Epithelial cell of prostate (primary cell): ENCODE data around the gene SPEN.
"Not testable (repeated sequence)": the region's sequence is repeated elsewhere in the genome, so short reads cannot be mapped to it uniquely, and the experiment has no call there.

Experiments used
- DNase-seq: peaks from one replicate; pipeline ENCODE4 v3.0.0-alpha.2; 2011; ENCODE audit warnings: low read depth, low spot score
- H3K27ac ChIP-seq: fragments of 450-650 bp; 2 replicates; pipeline ENCODE4 v1.5.1; 2017; ENCODE audit warnings: mild to moderate bottlenecking

The SPEN gene

DNA sequence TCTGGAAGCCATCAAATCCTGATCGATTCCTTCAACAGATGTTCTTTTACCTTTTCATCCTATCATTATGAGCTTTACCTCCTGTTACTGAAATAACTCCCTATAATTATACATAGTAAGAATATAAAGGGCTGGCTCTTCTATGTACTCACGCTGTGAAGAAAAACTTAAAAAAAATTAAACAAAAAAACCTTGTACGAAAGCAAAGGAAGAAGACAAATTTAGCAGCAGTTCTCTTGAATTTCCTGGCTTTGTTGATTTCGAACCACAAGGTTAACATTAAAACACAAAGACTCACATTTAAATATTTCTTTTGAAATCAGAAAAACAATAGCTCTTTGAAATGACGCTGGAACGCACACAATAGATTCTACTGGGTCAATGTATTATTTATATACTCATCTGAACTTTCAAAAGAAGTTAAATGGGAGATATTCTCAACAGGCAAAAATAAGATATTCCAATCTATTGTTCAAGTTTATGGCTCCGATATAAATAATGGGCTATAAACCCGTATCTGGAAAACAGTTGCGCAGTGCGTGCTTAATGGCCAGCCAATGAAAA, 13.6 kb upstream of the SPEN start:
- DNase-seq = no peak

DNA sequence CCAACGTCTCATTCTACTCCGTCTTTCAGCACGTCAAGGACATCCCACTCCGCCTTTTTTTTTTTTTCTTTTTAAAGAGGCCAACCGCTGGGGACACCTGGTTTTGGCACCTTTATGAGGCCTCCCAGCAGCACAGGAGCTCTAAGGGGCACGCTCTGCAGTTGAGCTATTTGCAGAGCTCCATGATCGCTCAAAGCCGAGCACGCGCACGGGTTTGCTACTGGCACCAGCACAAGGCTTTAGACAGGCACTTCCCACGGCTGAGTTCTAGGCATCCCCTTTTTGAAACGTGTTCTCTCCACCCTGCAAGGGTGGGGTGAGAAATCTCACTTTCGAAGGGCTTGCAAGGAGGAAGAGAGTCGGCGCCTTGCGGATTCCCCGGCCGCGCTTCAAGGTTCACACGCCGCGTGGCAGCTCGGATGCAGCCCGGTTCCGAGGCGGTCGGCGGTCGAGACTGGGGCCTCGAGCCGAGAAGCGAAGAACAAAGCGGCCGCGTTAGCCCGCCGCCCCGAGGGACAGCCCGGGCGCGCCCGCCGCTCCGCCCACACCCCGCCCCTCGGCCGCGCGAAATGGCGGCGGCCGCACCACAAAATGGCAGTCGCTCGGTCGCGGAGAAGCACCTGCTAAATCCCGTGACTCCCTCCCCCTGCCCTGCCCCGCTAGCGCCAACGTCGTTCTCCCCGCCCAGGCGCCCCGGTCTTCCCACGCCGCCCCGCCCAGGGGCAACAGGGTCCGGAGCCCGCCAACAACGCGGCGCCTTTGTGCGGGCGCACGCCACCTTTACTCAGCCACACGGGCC, 12.9 kb upstream of the SPEN start:
- no peak for DNase-seq

More for the DNA sequence above, 13.6 kb upstream of the SPEN start:
- peak overlapping the region; percentile 100 for H3K27ac ChIP-seq

DNA sequence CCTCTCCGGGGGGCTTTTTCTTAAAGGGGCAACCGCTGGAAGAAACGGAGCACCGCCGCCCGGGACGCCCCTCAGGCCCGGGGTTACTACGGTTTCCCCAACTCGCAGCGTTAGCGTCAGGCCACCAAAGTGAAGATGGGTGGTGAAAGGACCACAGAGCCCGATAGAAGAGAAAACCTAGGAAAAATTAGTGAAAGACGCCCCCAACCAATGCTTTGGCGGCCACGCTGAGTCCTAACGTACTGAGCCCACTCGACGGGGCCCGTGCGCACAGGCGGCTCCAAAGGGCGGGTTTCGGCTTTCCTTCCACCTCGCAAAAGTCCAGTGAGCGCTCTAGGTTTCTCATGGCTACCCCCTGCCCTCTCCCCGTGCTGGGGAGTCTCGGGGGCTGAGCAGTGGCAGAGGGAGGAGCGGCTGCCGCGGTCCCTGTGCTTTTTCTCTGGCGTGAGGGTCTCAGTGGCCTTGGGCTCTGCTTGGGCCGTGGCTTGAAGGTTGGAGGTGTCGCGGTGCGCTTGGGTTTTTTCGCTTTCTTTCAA, 12.2 kb upstream of the SPEN start:
- H3K27ac ChIP-seq = peak overlapping the region; percentile 100
- no peak for DNase-seq

More for the DNA sequence above, 12.9 kb upstream of the SPEN start:
- peak overlapping the region; percentile 100 for H3K27ac ChIP-seq

DNA sequence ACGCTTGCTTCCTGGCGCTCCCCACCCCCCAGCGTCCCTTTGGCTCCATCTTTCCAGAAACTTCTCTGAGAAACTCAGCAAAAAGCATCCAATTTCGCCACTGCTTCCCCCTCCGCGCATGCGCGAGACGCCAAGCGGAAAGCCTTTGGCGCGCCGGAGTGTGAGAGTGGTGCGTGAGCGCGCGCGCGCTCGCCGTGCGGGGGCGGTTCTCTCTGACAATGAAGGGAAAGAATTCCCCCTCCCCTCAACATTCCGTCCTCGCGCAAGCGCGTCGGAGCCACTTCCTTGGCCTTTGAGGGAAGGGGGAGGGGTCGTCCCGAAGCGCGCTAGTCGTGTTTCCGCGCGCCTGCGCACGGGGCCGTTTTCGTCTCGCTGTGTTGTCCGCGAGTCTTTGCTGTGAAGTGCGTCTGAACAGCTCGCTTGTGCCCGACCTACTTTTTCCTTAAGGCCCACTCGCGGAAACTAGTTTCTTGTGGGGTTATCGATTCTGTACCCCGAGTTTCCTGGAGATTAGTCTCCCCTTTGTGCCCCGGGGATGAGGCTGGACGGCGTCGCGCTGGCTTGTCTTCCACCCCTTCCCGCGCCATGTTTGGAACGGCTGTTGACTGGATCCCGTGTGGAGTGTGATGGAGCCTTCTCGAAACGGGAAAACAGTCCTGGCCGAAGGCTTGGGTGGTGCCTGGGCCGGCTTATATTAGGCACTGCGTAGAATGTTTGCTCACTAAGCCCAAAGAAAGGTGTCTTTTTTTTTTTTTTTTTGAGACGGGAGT, 11.6 kb upstream of the SPEN start:
- peak overlapping the region; percentile 100 for H3K27ac ChIP-seq
- peak; percentile 94 for DNase-seq

DNA sequence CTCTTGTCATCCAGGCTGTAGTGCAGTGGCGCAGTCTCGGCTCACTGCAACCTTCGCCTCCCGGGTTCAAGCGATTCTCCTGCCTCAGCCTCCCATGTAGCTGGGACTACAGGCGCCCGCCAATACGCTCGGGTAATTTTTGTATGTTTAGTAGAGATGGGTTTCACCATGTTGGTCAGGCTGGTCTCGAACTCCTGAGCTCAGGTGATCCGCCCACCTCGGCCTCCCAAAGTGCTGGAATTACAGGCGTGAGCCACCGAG, 11.1 kb upstream of the SPEN start:
- peak overlapping the region; percentile 100 for H3K27ac ChIP-seq
- DNase-seq = not testable (repeated sequence)

DNA sequence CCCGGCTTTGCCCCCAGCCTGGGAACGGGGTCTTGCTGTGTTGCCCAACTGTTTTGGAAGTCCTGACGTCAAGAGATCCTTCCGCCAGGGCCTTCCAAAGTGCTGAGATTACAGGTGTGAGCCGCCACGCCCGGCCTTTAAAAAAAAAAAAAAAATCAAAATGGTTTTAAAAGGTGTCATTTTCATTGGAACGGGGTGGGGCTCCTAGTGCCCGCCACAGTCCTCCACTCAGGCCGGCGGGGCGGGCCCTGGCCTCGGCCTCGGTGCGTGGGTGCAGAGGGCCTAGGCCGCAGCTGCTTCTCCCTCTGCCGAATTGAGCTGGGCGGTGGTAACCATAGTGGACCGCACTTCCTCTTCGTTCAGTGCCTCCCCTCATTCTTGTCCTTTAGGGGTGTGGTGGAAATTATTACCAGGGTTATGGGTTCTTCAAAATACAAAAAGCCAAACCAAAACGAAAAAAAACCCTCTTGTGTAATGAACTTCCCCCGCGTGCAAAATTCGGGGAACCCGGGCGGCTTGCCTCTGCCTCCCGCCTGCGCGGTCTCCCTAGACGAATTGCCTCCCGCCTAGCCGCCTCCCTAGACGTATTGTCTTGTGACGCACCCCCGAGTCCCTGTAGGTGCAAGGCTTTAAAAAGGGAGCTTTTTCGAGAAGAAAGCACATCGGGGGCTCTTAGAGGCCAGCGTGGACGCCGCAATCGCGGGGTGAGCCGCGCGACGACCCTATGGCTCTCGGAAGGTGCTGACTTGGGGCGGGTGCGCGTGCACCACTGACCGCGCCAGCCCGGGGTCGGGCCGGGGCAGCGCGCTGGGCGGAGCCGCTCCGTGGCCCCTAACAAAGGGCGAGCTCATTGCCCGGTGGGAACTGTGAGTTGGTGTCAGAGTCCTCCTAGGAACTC, 10.5 kb upstream of the SPEN start:
- DNase-seq = no peak

DNA sequence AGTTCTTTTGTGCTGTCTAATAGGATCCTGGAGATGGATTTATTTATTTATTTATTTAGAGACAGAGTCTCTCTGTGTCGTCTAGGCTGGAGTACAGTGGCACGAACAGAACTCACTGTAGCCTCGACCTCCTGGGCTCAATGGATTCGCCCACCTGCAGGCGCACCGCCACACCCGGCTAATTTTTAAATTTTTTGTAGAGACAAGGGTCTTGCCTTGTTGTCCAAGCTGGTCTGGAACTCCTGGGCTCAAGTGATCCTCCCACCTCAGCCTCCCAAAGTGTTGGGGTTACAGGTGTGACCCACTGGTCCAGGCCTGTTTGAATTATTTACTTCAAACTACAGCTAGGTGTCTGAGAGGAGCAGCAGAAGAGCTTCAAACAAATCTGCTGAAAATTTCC, 9.6 kb upstream of the SPEN start:
- DNase-seq = no peak
- no peak overlapping the region for H3K27ac ChIP-seq

More for the DNA sequence above, 10.5 kb upstream of the SPEN start:
- peak overlapping the region; percentile 100 for H3K27ac ChIP-seq

DNA sequence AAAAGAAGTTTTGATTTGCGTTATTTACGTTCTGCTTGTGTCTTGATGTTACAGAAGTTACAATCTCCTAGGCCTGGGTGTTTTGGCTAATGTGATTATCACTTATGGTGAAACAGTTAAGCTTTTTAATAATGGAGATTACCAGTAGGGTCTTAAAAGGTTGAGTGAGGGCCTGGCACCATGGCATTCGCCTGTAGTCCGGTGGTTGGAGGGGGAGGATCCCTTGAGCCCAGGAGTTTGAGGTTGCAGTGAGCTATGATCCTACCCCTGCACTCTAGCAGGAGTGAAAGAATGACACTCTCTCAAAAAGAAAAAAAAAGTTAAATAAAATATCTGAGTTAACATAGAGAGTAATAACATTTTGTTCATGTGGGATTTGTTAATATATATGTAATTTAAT, 8.8 kb upstream of the SPEN start:
- no peak for DNase-seq
- no peak overlapping the region for H3K27ac ChIP-seq

DNA sequence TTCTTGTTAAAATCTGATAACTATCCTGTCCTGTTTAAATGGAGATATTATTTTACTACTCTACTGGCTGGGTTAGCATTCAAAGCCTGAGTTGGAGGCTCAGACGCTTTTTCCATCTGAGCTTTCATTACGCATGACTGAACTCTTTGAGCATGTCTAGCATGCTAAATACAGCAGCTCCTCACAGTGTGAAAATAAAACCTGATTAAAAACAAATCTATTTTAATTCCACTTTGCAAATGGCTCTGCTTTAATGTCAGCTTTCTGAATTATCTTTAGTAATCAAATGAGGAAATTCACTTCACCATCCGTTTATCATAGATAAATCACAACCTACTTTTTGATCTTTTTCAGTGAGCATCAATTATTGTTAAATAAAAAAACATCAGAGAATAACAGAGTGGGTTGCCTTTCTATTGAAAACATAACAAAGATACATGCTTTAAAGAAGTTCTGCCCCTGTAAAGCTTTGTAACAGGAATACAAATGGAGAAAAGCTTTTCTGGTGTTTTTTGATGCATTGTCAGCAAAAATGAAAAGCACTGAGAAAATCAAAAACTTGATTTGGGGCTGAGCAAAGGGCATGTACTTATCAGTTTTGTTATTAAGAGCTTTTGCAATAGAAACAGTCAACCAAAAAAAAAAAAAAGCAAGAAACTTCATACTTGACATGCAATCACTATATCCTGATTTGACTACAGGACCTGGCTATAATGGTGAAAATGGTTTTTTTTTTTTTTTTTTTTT, 3.5 kb upstream of the SPEN start:
- no peak overlapping the region for H3K27ac ChIP-seq
- no peak for DNase-seq

DNA sequence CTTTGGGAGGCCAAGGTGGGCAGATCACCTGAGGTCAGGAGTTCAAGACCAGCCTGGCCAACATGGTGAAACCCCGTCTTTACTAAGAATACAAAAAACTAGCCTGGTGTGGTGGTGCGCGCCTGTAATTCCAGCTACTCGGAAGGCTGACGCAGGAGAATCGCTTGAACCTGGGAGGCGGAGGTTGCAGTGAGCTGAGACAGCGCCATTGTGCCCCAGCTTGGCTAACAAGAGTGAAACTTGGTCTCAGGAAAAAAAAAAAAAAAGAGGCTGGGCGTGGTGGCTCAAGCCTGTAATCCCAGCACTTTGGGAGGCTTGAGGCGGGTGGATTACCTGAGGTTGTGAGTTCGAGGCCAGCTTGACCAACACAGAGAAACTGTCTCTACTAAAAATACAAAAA, 1.5 kb upstream of the SPEN start:
- DNase-seq, H3K27ac ChIP-seq: not testable (repeated sequence)

DNA sequence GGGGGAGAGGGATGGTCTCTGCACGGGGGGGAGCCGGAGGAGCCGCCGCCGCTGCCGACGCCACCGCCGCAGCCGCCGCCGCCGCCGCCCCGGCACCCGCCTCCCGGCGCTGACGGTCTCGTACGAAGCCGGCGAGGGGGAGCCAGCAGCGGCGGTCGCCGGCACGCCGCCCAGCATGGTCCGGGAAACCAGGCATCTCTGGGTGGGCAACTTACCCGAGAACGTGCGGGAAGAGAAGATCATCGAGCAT, 311 bp downstream of the SPEN start:
- peak overlapping the region; percentile 90 for H3K27ac ChIP-seq
- DNase-seq = no peak

DNA sequence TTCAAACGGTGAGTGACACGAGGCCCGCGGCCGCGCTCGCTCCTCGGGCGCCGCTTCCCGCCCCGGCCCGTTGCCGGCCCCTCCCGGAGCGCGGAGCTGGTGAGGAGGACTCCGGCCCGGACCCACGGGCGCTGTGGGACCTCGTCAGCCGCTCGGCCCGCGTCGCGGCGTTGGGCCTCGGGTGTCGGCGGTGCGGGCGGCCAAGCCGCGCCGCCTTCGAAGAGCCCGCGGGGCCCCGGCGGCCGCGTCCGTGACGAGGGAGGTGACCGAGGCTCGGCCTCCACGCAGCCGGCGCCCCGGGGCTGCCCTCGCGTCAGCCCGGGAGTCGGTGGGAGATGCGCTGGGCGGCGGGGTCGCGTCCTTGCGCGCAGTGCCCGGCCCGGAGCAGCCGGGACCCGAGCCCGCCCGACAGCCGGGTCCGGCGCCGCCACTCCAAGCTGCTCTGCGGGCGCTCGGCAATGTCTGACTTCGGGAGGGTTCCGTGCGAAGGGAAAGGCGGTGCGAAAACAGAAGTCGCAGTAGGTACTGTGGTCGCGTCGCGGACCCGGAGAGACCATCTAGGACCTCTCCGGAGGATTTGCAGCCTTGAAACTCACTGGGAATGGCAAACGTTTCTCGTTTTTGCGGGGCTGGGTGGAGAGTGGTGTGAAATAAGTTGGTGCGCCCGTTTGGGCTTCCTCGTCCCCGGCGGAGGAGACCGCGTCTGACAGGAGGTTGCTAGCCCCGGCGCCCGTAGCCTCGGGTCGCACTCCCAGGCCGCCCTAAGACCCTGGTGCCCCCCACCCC, 829 bp downstream of the SPEN start:
- peak overlapping the region; percentile 90 for H3K27ac ChIP-seq
- DNase-seq = no peak

DNA sequence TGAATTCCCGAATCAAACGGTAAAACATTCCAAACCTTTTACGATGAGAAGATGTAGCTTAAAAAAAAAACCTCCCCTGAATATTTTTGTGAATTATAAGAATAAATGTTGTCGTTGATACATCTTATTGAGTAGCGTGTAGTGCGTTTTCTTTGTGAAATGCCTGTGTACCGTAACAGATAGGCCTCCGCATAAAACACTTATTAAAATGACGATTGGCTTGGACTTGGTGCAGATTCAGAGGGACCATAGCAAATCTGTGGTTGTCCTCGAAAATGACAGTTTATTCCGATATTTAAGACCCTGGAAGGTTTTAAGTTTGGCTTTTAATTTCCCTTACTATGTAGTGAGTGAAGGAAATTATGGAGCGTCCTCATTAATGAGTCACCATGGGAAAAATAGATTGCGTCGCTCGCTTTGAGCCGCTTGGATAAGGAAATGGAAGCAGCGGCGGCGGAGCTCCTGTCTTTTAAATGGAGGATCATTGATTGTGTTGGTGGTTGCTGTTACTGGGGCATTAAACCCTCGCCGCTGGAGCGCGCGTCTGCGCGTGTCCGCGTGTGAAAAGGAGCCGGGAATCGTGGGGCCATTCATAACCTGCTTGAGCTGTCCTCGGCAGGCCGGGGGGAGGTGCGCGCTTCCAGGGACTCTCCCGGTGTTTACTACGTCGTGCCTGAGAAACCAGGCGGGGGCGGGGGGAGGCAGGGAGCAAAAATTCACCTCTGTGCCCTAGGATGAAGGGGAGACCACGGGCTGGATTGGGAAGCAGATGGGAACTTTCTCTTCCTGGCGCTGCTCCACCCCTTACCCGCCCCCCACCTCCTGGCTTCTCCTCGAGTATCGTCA, 1.6 kb downstream of the SPEN start:
- DNase-seq = no peak
- H3K27ac ChIP-seq = peak overlapping the region; percentile 90

DNA sequence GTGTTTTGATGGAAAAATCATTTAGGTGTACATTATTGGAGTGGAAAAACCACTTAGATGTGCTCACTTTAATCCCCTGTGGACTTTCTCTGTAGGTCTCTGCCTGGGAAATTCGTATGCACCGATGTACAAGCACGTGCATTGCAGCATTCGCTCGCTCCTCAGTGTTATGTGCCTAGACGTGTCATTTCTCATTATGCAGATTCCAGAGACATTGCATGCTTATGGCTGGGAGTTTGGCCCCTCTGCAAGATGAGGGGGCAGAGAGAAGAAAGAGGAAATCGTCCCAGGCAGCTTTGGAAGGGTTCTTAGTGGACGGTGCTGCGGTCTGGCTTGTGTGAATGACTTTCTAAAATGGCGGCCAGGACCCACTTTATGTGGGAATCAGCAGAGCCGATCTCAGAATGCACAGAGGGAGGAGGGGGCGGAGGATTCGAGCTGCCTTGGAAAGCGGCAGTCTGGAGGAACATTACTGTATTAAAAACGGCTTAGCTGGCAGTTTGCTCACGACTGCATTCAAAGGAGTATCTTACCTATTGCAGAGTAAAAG, 2.3 kb downstream of the SPEN start:
- DNase-seq = no peak
- H3K27ac ChIP-seq = peak overlapping the region; percentile 90

DNA sequence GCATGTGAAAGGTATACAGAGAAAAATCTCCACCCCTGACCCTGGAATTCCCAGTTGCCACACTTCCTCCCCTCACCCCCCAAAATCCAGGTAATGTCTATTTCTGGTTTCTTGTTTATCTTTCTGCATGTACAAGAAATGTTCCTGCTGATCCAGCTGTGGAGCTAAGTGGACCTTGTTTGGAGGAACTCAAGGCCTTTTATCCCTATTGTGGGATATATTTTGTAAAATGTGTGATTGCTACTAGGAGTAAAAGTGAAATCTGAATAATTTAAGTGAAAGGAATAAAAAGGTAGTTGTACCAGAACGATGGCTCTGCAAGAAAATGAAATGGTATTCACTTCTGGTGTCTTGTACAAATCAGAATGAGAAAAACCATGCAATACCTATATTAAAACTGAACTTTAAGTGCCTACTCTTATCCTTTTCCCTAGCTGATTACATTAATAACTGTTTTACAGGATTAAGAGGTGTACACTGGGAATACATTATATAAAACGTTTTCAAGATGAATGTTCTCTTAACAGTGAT, 3.0 kb downstream of the SPEN start:
- peak overlapping the region; percentile 90 for H3K27ac ChIP-seq

DNA sequence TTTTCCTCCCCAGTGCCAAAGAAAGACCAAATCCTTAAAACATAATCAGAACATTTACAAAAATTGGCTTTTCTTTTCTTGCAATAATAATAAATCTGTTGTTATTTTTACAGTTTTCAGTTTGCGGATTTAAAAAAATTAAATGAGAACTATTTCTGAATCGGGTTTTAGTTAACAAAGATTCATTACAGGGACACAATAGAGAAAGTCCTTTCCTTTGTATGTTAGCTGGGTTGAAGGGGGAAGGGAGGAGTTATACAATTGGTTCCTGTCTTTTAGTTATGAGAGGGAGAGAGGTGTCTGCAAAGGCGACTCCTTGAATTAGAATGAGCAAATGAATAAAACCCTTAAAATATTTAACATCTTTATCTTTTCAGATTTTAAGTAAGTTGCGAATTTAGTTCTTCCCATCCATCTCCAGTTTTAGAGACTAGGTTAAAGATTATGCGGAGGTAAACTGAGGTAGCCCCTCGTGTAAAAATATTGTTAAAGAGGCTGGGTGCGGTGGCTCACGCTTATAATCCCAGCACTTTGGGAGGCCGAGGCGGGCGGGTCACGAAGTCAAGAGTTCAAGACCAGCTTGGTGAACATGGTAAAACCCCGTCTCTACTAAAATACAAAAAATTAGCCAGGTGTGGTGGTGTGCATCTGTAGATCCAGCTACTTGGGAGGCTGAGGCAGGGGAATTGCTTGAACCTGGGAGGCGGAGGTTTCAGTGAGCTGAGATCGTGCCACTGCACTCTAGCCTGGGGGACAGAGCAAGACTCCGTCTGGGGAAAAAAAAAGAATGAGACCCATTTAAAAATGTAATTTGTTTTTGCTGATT, 3.9 kb downstream of the SPEN start:
- no peak for DNase-seq
- H3K27ac ChIP-seq = no peak overlapping the region

More for the DNA sequence above, 3.0 kb downstream of the SPEN start:
- no peak for DNase-seq
